Subcutaneous adipose tissue (tissue), 4 donors: ENCODE measurements around the gene GLI2. TPM values are rescaled to one million over a fixed set of nuclear protein-coding genes. Genes with fewer than 3 reads are reported as not detected.

Source experiments
- total RNA-seq, 4 donors: library from RNA; depleted of rRNA; stranded (reverse); fragments of >200 nt; gene quantifications; one replicate each; pipeline ENCODE4 v1.1.0, GENCODE V29; 2016
- TF ChIP-seq, protein P1 (sequence below): fragments of 450-650 bp; IDR thresholded peaks from one replicate; pipeline ENCODE4 v1.5.1; 2016; ENCODE audit warnings: low read depth, mild to moderate bottlenecking, control low read depth, antibody characterized with exemption, moderate library complexity

The GLI2 gene
- total RNA-seq, 4 donors from 2014 or later = 0.82 to 1.5 (median 1.0) TPM

DNA sequence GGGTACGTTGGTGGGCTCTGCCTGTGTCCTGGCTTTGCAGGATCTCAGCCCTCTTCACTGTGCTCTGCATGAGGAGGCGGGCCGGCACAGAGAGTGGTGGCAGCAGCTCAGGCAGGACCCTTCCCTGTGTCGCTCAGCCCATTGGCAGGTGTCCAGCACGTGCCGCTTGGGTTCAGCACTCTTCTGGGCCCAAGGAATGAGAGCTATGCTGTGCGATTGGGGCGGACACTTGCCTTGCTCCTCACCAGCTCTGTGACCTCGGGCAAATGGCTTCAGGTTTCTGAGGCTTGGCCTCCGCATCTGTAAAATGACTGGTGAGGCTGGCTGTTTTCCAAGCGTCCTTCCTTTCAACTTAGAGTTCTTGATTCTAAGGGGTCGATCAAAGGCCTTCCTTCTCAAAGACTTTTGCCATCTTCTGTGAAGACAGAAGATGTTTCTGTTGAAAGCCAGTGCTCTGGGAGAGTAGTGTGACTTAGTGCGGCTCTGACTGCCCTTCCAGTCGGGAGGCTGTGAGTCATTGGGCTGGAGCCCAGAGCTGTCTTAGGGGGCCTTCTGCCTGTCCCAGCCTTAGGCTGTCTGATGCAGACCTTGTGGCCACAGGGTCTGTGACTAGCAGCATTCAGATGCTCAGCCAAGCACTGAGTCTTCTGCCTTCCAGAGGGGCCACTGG lies 35.6 kb downstream of the GLI2 start:
- TF ChIP-seq, protein P1, sequence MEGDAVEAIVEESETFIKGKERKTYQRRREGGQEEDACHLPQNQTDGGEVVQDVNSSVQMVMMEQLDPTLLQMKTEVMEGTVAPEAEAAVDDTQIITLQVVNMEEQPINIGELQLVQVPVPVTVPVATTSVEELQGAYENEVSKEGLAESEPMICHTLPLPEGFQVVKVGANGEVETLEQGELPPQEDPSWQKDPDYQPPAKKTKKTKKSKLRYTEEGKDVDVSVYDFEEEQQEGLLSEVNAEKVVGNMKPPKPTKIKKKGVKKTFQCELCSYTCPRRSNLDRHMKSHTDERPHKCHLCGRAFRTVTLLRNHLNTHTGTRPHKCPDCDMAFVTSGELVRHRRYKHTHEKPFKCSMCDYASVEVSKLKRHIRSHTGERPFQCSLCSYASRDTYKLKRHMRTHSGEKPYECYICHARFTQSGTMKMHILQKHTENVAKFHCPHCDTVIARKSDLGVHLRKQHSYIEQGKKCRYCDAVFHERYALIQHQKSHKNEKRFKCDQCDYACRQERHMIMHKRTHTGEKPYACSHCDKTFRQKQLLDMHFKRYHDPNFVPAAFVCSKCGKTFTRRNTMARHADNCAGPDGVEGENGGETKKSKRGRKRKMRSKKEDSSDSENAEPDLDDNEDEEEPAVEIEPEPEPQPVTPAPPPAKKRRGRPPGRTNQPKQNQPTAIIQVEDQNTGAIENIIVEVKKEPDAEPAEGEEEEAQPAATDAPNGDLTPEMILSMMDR = no peak

- TF ChIP-seq, protein P1 = no peak
These were observed 36.1 kb downstream of the GLI2 start for GRCh38 chr2:120771781-120772208.

DNA sequence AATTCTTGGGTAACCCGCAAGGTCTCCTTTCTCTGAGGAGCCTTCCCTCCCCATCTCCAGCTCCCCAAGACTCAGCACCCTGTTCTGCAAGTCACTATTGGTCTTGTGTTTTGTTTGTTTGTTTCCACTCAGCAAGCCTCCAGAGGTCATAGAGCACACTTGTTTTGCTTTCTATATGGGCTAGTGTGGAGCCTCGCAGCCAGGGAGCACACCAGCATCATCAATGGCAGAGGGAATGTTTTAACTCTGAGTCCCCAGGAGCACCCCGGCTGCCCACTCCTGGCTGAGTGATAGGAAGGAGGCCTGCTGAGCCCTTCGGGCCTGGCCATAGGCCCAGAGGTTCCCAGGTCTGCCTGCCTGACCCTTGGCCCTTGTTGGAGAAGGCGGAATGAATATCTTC lies 36.6 kb downstream of the GLI2 start:
- TF ChIP-seq, protein P1 = no peak

DNA sequence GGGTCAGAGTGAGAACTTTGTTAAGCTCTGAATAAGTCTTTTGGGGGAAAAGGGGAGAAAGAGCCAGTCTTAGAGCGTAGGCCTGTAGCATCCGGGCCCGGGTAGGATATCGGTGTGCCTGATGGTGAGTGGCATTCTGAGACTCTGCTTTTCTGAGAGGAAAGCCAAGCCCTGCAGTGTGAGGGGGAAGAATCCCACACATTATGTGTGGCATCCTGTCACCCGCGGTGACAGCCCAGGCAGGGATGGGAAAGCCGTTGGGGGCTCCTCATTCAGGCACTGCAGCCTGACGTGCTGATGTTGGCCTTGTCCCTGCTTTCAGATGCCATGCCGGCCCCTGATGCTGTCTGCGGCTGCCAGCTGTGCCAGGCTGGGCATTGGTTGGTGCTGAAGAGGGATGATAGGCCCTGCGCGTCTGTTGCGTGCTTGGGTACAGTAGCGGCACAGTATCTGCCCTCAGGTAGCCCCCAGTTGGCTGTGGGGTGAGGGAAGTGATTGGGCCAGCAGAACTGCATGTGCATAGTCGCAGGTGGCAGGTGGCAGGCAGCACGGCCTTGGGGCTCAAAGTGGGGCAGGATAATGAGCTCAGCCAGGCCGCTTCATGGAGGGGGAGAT lies 37.6 kb downstream of the GLI2 start:
- TF ChIP-seq, protein P1 = no peak

- TF ChIP-seq, protein P1 = no peak
These were observed 39.0 kb downstream of the GLI2 start for GRCh38 chr2:120774557-120775160.

DNA sequence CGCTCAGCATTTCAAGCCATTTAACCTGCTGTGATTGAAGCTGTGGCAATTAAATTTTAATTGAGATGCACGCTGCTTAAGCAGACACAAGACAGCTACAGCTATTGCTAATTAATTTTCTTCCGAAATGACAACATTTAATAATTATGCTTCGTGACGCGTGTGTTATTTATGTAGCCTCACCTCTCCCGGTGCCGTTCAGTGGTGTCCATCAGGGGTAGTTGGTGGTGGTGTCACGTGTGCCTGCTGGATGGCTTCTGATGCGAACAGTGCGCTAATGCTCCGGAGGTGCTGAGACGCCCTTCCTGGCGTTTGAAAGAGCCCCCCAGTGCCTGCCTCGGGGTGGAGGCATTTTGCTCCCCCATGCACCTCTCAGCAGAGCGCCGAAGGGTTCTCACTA lies 39.5 kb downstream of the GLI2 start:
- TF ChIP-seq, protein P1 = no peak

GRCh38 chr2:120775801-120776589 lies 40.3 kb downstream of the GLI2 start:
- TF ChIP-seq, protein P1 = no peak
